Anterior cingulate cortex (tissue), 58 donors: ENCODE measurements around the gene LIMA1.
"Not testable (repeated sequence)": the region's sequence is repeated elsewhere in the genome, so short reads cannot be mapped to it uniquely, and the experiment has no call there.

Experiments used
- DNase-seq, 58 donors: peaks; one replicate each; lab custom pipeline; 2025; lab: John Stamatoyannopoulos, UW

The LIMA1 gene

DNA sequence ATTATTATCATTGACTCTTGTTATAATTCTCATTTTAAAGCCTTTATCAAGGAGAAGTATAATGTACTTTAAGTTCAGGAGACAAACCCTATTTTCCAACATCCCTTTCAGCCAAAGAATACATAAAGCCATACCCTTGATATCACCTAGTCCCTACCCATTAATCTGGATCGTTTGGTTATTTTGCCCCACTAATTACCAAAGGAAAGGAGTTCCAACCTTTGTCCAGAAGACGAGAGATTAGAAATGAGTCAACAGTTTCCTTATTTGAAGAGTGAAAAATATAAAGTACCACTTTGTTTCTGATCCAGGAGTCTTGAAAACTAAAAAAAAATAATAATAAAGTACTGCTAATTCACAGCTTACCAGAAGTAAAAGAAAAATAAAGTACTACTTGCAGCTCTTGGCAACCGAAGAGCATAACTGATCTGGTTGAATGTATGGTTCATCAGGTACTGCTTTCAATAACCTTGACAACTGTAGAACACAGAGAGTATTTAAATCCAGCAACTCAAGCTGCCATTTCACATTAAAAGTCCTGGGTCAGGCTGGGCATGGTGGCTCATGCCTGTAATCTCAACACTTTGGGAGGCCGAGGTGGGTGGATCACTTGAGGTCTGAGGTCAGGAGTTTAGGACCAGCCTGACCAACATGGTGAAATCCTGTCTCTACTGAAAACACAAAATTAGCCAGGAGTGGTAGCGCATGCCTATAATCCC, 33.7 kb downstream of the LIMA1 start:
- DNase-seq = no peak

DNA sequence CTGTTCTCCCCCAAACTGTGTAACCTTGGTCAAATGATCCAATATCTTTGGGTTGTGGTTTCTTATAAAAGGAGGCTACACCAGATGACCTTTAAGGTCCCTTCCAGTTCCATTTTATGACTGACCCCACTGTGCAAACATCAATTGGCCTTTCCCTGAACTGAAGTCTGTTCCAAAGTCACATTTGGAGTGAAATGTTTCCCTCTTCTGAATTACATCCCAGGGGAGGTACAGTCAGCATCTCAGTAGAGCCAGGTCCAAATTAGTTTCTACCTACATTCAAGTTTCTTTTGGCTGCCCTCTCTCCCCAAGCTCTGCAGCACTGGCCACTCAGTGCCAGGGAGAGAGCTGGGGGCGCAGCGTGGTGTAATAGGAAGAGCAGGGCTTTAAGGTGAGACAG, 34.4 kb downstream of the LIMA1 start:
- DNase-seq = no peak

DNA sequence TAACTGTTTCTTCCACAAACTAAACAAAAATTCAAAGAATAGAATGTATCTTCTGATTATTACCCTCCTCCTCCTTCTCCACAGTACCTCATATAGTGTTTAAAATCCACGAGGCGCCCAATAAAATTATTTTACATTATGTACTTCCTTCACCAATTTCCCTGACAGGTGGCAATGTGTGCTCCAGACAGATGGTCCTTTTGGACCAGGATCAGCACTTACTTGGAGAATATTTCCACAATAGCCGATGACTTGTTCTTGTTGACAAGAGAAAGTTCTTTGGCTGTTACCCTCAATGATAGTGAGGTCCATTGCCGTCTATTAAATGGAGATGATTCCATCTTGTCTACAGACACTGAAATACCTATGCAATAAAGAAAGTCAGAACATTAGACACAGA, 34.9 kb downstream of the LIMA1 start:
- DNase-seq = no peak

DNA sequence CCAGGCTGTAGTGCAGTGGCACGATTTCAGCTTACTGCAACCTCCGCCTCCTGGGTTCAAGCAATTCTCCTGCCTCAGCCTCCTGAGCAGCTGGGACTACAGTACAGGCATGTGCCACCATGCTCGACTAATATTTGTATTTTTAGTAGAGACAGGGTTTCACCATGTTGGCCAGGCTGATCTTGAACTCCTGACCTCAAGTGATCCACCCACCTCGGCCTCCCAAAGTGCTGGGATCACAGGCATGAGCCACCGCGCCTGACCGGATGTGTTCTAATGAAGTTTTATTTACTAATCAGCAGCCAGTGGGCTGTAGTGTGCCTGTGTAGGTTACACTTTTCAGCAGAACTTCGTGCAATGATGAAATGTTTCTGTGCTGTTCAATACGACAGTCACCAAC, 35.7 kb downstream of the LIMA1 start:
- DNase-seq = not testable (repeated sequence)

DNA sequence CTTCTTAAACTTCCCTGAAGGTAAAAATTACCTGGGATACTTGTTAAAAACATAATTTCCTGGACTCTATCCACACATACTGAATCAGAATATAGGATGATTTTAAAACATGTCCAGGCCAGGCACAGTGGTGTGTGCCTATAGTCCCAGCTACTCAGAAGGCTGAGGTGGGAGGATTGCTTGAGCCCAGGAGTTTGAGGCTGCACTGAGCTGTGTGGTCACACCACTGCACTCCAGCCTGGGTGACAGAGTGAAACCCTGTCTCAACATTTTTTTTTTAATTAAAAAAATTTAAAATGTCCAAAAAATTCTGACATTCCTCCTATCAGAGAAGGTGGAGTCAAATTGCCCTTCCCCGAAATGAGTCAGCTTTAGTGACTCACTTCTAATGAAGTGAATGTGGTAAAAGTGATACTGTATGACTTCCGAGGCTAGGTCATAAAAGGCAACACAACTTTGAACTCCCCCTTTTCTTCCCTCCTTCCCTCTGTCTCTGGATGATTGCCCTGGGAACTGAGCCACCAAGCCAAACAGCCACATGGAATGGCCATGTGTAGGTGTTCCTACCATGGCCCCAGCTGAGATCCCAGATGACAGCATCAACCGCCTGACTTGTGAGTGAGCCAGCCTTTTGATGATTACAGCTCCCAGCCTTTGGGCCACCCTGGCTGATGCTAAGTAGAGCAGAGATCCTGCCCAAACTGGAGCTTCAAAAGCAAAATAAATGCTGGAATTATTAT, 36.3 kb downstream of the LIMA1 start:
- DNase-seq = peak in 1 of 58 donors; percentile 2

DNA sequence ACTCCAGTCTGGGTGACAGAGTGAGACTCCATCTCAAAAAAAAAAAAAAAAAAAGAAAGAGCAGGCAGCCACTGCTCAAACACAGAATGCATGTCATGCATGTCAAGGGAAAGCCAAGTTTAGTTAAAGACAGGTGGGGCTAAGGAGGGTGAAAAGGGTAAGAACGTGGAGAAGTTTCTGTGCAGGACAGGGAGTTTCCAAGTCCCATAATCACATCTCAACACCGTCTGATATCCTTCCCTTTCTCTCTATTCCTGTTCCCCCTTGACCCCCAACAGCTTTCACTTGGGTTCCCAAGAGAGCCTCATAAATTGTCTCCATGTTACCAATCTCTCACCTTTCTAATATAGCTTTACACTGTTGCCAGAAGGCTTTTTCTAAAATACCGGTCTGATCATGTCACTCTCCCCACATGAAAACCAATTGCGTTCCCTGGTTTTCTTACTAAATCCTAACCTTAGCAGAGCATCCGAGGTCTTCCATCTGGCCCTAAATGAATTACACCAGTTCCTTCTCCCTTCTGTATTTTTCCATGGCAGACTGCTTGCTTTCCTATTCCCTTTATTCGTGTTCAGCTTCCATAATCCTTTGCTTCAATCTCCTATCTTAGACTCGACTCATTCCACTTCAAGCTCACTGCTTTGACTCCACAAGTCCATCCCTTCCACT, 37.0 kb downstream of the LIMA1 start:
- no peak for DNase-seq

DNA sequence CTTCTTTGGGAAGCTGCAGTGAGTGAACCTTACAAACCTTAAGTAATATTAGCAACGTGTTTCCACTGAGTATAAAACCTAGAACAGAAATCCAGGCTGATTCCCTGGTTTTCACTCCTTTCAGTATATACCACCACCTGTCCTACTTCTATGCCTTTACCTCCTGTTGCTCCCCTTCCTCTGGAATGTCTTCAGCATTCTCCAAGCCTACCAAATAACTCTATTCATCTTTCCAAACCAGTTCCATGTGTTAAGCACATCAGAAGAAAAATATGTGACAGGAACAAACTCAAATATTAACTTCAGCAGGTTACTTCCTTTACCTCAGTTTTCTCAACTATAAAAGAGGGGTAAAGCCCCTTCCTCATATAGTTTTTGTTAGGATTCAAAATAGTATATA, 39.8 kb downstream of the LIMA1 start:
- no peak for DNase-seq

DNA sequence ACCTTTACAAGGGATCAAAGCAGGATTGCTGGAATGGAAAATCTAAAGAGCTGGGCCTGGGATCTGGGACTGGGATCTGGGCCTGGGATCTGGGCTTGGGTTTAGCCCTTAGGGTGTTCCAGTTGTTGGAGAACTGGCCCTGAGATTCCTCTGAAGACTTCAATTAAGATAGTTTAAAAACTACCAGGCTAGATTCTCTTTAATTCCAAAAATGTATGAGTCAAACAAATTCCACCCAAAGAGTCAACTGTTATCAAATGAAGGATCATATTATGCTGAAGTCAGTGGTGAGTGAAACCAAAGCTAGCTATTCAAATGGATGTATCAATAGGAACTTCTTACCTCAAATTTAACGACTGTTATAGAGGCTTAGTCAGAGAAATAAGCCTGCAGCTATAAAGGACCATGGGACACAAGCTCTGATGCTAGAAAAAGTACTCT, 40.5 kb downstream of the LIMA1 start:
- no peak for DNase-seq

DNA sequence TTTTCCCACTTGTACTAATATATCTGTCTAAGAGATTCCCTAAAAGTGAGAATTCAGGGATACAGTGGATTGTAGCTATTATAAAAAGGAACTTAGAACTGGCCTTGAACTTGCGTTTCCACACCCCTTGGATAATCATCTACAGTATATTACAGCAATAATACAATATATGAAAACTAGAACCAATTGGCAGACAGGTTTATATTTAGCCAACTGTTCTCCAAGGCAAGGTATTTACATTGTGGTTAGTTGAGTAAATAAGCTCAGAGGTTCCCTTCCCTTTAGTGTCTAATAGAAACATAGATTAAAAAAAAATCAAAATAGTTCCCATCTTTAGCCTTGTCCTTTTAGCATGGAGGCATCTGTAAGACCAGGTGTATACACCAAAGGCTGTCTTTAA, 42.1 kb downstream of the LIMA1 start:
- DNase-seq = no peak

DNA sequence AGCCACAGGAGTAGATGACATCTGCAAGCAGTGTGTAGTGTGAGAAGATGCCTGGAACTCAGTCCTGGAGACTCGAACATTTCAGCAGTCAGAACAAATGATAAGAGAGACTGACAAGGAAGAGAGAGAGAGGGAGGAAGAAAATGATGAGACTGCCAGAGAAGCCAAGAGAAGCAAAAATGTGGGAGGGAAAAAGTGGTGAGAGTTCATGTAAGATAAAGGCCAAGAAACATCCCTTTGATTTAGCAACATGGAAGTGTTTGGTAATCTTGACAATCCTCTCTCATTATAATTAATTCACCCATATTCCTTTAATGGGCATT, 42.6 kb downstream of the LIMA1 start:
- DNase-seq = no peak

DNA sequence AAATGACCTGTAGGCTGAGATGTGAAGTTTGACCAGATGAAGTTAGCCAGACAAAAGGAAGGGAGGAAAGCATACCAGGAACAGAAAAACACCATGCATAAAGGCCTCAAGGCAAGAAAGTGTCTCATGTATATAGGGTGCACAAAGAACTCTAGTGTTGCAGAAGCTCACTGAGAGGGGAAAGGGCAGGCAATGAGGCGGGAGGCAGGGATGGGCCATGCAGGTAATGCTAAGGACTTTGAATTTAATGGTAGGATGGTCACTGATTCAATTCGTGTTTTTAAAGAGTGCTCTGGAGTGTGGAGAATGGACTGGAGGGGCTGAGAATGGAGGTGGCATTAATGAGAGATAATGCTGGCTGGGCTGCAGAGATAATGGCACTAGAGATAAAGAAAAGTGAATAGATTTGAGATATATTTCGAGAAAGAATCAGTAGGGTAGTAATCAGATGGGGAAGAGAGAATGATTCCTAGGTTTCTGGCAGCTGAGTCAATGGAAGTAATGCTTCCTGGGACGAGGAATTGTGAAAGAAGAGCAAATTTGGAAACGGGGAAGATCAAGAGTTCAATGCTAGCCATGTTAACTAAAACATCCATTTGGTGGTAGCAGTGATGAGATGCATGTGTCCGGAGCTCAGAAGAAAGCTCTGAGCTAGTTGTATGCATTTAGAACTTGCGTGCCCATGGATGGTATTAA, 43.1 kb downstream of the LIMA1 start:
- DNase-seq = no peak

DNA sequence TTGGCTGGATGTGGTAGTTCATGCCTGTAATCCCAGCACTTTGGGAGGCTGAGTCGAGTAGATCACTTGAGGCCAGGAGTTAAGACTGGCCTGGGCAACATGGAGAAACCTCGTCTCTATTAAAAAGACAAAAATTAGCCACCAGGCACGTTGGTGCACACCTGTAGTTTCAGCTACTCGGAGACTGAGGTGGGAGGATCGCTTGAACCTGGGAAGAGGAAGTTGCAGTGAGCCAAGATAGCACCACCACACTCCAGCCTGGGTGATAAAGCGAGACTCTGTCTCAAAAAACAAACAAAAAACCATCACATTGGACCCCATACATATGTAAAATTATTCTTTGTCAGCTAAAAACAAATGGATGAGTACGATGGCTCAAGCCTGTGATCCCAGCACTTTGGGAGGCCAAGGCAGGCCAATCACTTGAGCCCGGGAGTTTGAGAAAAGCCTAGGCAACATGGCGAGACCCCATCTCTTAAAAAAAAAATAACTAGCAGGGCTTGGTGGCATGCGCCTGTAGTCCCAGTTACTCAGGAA, 43.9 kb downstream of the LIMA1 start:
- no peak for DNase-seq

DNA sequence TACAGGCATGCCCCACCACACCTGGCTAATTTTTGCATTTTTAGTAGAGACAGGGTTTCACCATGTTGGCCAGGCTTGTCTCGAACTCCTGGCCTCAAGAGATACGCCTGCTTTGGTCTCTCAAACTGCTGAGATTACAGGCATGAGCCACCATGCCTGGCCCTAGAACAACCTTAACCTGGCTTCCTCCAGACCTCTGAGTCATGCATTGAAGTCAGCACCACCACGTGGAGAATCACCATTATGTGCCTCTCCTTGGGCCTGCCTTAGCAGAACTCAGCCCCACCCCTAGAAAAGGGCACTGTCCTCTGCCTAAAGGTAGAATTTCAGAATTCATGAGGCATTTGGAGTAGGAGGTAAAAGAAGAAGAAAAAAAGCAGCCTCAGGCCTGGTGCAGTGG, 49.0 kb downstream of the LIMA1 start:
- no peak for DNase-seq

DNA sequence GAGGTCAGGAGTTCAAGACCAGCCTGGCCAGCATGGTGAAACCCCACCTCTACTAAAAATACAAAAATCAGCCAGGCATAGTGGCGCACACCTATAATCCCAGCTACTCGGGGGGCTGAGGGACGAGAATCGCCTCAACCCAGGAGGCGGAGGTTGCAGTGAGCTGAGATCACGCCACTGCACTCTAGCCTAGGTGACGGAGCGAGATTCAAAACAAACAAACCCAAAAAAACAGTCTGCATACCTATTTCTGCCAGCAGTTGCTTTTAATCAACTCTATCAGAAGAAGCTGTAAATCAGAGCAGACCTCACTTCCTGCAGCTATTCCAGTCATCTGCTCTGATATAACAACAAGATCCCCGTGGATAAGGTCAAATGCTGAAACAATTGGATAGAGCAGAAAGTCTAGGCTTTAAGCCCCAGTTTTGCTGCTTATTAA, 50.5 kb downstream of the LIMA1 start:
- no peak for DNase-seq

DNA sequence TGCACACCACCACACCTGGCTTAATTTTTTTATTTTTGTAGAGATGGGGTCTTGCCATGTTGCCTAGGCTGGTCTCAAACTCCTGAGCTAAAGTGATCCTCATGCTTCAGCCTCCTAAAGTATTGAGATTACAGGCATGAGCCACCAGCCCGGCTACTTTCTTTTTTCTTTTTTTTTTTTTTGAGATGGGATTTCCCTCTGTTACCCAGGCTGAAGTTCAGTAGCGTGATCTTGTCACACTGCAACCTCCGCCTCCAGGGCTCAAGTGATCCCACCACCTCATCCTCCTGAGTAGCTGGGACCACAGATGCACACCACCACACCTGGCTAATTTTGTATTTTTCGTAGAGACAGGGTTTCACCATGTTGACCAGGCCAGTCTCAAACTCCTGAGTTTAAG, 51.1 kb downstream of the LIMA1 start:
- DNase-seq = no peak

DNA sequence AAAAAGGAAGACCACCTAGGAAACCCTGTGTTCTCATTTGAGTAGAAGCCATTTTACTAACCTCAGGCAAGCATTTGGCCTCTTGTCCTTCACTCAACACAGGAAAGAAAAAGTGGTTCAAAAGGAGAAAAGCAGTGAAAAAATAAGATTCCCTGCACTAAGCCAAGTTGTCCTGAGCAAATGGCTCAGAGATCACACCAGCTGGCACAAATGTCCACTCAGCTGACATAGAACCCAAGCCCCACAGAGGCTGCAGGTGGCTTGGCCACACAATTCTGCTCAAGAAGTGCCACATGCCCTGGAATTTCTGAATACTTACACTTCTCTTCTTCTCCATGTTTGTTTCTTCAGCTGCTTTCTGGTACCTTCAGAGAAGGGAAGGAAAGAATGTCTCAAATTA, 52.0 kb downstream of the LIMA1 start:
- DNase-seq = no peak

DNA sequence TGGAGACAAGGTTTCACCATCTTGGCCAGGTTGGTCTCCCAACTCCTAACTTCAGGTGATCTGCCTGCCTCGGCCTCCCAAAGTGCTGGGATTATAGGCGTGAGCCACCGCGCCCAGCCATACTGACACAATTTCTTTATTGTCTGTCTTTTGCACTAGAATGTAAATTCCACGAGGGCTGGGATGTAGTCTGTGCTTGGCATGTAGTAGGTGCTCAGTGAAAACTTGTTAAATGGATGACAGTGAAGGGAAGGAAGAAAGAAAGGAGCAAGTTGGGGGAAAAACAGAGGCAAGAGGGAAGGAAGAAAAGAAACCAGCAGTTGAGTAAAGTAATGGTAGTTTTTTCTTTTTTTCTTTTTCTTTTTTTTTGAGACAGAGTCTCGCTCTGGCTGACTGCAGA, 53.1 kb downstream of the LIMA1 start:
- DNase-seq = no peak

DNA sequence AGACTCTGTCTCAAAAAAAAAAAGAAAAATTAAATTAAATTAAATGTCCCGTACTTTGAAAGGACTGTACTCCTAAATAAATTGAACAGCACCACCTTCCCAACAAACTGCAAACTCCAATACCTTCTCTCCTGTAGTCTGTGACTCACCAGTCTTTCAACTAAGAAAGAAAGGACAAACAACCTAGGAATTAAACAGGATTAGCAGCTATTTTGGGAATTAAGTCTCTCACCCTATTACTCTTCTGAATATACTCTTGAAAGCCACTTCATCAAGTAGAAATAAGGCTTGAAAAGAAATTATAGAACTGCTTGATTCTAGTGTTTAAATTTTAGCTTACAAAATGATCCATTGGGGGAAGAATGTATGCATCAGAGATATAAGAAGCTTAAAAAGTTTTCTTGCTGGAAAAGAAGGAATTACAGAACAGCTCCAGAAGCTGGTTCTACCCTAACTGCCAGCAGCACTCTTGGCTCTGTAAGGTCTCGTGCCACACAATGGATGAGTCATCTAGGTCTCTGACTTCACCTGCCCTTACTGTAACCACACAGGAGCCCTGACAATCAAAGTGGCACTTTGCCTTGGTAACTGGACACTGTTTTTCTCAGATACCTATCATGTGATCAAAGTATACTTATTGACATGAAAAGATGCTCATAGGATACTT, 59.2 kb downstream of the LIMA1 start:
- DNase-seq = no peak

DNA sequence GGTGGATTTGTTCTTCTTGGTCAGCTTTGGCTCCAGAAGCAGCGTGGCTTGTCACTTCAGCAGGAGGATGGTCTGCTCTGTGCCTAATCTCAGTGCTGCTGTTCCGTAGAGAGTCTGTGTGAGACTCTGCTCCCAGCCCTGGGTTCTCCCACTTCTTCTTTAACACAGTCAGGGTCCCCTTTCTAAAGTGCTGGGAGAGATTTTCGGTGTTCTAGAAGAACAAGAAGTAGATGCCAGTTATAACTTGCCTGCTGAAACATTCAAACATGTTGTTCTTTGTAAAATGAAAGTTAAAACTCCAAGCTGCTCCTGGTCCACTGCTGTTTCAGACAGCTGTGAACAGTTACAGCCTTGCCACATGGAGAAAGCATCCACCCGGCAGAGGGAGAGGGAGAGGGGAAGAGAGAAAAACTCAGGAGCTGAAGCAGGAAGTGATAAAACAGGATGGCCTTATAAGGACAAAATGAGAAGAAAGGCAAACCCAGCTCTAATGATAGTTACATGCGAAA, 61.0 kb downstream of the LIMA1 start:
- peak in 34 of 58 donors; percentile 1 to 48 (median 10) for DNase-seq
